Activated CD4-positive, CD25-positive, alpha-beta regulatory T cell treated with anti-CD3 and anti-CD28 coated beads, Interleukin-2, amount 50 U/mL, for 16 hours (primary cell): Measurements from ENCODE around the gene MAP3K14.
"Not testable (repeated sequence)": the region's sequence is repeated elsewhere in the genome, so short reads cannot be mapped to it uniquely, and the experiment has no call there.

Source experiments
- DNase-seq: peaks from one replicate; pipeline ENCODE4 v3.0.0-alpha.2; 2020; ENCODE audit warnings: low read depth, low spot score

The MAP3K14 gene

DNA sequence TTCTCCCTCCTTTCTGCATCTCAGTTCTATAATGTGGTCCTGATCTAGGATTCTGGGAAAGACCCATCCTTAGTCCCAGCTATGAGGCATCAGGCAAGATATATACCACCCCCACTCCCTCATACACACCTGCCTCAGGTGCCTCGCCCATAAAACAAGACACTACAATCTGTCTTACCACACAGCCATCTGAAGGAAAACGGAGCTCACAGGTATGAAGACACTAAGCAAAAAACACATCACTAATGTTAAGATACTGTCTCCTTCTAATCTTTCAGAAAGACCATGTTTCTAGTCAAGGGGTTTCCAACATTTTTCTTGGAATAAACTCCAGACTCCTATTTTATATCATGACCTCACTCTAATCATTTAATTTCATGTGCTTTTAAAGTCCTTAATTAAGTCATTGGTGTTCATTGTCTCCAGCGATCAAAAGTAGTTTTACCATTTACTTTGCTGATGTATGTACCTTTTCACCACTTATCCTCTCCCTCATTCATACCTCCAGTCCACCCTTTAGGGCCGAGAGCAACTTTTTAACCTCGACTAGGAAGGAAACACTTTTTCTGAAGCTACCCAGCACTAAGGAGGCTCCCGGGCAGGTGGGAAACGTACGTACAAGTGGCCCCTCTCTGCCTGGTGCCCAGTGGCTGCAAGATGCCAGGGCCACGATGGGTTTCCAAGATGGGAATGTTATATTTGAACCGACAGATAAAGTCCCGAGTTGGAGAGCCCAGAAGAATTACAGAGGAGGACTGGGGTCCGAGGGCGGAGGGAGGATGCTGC is 979 bp downstream of the MAP3K14 start:
- no peak for DNase-seq

DNA sequence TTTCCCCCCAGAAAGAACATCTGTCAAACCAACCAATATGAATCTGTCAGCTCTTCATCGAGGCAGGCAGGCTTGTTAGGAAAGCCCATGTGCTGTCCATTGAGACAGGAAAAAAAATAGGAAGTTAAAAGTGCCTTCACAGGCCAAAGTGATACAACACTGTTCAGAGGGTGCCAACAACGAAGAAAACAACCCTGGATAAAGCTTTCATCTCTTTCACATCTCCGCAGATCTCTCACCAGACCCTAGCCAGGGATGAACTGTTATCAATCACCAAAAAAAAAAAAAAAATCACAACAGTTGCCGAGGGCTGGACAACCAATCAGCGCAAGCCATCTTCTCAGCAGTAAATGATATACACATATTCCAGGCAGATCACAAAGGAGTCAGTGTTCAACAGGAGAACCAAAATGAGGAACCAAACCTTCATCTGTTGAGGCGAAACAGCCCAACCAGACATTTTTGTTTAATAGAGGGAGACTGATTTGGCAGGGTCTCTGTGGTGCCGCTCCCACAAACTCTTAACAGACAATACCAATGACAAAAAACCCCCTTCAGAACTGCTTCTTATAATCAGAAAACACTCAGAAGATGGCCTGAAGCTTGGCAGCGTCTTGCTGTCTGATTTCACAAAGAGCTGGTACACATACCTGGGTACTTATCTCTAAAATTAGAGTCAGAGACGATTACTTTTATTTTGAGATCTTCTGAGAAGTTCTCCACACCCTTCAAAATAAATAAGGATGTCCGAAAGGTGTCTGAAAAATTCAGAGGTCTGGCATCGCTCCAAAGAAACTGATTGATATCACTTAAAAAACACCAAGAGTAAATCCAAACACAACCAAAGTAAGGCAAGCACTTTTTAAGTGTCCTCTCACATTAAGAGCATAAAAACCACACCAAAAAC is 1.8 kb downstream of the MAP3K14 start:
- no peak for DNase-seq

DNA sequence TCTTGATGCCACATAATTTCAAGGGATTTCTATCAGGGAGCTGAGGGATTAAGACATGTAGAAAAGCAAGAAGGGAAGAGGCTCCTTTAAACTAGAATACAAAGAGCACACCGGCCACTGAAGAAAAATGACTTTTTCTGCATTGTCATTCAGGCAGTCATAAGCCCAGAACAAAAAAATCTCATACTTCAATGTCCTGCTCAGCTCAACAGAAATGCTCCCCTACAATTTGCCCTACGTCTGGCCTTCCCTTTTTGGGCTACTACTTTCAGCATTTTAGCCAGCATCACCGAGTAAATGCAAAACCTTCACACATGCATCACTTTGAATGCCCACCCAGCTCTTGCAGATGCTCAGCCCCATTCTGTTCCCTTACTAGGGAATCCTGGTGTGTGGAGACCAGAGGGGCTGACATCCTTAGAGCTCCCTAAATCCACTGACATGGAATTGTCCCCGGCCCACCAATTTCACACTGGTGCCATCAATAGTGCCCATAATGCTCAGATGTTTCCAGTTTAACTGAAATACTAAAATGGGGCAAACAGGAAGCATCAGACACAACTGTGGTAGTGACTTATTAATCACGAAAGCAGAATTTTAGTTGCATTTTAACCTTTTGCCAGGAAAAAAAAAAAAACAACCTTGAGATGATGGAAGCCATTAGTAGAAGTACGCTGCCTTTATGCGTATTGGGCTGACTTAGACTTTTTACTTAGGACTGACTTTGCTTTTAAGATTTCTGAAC is 2.7 kb downstream of the MAP3K14 start:
- DNase-seq = no peak

DNA sequence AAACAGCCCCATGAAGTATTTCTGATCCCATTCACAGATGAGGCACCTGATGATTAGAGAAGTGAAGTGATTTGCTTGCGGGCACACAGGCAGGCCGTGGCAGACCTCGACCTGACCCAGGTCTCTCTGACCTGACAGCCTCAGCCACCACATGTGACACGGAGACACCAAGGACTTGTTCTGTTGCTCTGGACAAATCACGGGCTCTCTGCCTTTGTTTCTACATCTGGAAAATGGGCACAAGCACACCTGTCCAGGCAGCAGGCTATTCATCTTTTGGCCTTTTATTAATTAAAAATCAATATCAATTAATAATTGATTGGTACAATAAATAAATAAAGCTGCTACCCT is 3.4 kb downstream of the MAP3K14 start:
- DNase-seq = no peak

DNA sequence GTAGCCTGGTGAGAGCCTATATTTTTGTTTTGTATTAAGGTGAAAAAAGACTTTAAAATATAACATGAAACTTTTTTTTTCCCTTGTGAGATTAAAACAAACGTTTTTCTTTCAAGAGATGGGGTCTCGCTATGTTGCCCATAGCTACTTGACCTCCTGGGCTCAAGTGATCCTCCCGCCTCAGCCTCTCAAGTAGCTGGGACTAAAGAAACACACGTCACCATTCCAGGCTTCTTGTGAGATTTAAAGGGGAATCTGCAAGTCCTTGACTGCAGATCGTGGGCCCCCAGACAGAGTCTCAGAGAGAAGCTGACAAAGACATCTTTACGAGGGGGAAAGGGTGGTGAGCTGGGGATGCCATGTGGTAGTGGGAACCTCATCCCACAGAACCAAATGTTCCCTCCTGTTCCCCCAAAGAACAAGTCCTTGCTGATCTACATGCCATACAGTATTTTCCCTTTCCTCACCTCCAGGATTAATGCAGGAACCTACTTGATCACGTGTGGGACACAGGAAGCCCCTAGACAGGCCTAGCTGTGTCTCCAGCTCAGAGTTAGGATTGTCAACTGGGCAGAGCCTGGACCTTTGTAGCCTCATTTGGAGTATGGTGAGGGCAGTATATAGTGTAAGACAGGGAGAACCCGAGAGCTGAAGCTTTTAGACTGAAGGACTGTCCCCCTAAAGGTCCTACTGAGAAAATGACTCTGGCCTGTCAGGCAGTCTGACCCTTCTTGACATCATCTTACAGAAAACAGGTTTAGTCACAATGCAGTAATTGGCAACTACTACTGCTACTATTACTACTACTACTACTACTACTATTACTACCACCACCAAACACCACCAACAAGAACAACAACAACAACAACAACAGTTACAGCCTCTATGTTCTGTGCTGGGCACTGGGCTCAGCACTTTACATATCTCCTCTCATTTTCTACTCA is 4.1 kb downstream of the MAP3K14 start:
- no peak for DNase-seq

DNA sequence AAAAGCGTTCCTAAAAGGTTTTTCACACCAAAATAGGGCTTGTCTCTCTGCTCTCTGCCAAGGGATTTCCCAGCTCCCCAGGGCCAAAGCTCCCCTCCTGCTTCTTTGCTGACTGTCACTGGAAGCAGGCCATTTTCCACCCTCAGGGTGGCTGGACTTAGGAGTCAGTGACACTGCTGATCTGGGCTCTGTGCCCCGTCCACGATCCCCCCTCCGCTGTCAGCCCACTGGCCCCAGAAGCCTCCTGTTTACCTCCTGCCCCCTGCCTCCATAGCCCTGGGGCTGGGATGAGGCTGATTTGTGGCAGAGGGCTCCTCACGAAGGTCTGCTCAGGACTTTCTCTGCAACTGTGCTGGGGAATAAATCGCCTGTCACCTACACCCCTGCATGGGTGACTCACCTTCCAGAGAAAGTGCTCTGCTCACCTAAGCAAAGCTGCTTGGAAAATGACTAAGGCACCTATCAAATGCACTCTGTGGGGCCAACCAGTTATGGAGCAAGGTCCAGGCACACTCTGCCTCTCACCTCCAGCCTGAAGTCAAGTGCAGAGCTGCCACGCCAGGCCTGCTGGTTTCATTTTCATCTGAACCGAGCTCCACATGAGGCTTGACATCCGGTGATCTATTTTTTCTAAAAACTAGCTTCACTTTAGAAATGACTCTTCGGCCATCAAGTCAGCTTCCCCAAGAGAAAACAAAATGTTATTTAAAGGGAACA is 4.9 kb downstream of the MAP3K14 start:
- DNase-seq = peak; percentile 63

DNA sequence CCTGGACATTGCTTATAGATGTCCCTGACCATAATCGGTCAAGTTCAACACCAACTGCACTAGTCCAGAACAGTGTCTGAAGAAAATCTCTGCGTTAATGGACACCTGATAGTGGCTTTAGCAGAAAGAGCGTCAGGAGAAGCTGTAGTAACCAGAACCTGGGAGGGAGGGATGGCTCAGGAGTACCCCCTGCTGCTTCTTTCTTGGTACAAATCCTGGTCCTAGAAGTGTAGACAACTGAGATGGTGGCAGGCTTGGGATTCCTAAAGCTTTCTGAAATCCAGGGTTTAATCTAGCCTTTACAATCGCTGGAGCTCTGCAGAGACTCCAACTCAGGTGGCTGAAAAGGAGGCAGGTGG is 5.4 kb downstream of the MAP3K14 start:
- DNase-seq = no peak

DNA sequence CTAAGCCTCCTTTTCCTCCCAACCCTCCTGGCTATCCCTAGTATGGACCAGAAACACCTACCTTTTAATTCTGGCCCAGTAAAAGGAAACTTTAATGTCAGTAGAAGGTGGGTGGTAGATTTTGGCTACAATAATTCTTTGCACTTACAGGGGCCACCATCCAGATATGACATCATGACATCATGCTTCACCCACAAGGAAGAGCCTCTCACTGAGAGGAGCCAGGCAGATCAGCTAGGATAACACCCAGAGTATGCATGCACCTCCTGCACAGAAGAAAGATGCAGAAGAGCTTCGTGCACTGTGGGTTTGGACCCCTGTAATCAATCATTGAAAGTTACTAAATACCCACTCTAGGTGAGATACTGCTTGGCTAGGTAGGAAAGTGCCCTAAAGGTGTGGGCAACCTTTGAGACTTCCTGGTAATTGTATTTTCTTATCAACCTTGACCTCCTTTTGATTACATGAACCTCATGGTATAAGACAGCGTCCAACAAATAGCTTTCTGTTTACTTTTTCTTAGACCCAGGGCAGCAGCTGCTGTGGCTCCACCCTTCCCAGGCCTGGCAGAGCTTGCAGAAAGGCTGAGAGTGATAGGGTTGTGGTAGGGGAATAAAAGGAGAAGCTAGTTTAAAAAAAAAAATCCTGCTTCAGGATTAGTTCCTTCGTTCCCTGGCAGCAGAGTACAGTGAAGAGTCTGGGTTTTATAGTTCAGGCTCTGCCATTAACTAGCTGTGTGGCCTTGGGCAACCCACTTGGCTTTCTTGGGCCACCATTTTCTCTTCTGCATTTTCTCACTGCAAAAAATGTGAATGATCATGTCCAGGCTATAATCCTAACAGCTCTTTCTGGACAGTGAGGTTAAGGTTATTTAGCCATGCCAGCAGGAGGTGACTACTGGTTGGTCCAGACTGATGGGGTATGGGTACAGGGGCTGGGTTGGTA is 6.2 kb downstream of the MAP3K14 start:
- DNase-seq = no peak

DNA sequence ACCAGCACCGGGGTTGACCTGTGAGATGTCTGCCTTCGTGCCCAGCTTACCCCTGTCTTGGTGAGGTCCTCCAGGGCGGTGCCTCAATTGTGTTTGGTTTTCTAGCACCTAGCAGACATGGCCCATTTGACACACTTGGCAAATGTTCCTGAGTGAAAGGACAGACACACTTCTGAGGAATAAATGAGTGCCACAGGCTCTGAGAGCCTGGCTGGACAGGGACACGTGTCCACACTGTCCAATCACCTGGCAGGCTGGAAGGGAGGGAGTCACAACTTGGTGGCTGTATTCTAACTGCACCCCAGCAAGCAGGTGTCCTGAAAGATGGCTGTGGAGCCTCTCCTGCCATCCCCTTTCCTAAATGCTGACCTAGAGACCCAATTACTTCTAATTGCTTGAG is 7.4 kb downstream of the MAP3K14 start:
- no peak for DNase-seq

DNA sequence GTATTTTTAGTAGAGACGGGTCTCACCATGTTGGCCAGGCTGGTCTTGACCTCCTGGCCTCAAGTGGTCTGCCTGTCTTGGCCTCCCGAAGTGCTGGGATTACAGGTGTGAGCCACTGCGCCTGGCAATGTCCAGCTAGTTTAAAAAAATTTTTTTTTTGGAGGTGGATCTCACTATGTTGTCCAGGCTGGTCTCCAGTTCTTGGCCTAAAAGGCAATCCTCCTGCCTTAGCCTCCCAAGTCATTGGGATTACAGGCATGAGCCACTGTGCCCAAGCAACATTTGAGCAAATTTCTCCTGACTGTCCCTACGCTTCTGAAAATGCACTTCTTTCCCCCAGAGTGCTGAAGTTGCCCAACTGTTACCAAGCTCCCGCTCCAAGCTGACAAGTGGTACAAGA is 8.0 kb downstream of the MAP3K14 start:
- DNase-seq = no peak

DNA sequence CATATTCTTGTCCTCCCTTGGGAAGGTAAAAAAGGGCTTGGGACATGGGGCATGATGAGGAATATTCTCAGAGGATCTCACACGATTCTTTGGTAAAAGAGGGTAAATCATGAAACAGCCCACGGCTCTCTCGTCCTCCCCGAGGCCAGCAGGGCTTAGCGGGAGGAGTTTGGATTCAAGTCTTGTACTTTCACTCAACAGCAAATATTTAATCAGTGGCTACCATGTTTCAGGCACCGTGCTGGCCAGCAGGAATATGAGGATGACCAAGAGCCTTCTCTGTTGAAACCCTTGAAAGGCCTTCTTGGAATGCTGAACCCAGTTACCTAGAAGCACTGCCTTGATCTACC is 8.8 kb downstream of the MAP3K14 start:
- no peak for DNase-seq

DNA sequence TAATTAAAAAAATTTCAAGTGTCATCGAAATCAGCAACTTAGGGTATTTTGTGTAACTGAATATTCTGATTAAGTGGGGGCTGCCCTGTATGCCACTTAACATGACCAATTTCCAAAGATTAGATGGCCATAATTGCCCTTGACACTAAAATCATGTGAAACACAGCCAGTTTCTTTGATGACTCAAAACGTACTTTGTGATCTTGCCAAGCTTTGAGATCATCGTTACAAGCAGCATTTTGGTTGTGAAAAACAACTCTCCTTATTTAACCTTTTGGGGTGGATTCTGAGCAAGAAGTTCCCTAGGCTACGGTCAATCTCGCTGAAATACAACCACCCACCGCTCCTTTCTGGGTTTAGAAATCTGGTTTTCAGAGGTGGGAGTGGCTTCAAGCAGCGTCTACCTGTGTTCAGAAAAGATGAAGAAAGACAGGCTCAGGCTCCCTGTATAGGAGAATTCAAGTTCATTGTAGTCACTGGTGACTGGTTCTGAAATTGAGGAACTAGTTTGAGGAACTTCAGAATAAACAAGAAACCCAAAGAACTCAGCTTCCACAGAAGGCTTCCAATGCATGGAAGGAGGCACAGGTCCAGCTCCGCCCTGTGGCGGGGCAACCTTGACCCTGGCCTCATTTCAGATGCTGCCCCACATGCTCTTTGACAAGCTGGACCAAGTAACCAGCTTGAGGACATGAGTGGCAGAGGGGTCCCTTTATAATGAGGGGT is 9.4 kb downstream of the MAP3K14 start:
- DNase-seq = no peak

DNA sequence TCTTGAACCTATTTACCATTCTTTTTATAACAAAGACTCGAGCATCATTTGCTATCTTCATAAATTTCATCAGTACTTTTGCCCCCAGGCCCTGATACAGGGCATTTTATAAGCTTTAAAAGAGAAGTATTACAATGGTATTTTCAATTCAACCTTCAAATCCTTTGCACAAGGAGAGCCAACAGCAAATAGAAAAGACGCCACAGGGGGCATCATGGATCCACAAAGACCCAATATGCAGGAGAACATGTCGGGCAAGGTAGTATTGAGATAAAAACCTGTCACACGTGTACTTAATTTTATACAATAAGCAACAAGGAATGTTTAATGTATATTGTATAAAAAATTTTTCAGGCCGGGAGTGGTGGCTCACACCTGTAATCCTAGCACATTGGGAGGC is 10.2 kb downstream of the MAP3K14 start:
- no peak for DNase-seq

DNA sequence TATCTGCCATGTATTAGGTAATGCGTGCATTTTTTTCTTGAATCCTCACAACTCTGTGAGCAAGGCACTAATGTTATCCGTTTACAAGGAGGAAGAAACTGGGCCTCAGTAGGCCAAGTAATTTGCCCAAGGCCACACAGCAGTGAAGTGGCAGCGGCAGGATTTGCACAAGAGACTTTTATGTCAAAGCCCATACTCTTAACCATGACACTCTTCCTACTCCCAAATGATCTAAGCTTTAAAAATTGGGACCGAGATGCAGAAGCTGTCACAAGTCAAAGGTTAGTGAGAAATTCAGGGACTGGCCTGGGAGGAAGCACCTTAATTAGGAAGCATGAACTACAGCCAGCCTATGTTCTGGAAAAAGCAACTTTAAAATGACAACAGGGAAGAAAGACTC is 10.7 kb downstream of the MAP3K14 start:
- no peak for DNase-seq

DNA sequence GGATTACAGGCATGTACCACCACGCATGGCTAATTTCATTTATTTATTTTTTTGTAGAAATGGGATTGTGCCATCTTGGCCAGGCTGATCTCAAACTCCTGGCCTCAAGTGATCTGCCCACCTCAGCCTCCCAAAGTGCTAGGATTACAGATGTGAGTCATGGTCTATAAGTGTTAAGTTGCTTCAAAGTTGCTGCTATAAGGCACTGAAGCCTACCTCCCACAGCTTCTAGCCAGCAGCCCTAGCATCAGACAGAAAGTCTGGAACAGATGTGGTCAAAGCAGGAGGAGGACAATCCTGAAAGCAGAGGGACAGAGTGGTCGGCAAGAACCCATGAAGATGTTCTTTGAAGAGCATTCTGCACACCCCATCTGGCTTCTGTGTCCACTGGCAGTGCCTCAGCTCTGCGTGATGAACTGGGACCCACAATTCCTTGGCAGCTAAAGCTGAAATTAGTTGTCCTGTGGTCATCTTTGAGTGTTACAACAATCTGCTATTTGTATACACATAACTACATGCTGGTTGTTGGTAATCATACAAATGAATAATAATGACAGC is 11.2 kb downstream of the MAP3K14 start:
- DNase-seq = no peak

DNA sequence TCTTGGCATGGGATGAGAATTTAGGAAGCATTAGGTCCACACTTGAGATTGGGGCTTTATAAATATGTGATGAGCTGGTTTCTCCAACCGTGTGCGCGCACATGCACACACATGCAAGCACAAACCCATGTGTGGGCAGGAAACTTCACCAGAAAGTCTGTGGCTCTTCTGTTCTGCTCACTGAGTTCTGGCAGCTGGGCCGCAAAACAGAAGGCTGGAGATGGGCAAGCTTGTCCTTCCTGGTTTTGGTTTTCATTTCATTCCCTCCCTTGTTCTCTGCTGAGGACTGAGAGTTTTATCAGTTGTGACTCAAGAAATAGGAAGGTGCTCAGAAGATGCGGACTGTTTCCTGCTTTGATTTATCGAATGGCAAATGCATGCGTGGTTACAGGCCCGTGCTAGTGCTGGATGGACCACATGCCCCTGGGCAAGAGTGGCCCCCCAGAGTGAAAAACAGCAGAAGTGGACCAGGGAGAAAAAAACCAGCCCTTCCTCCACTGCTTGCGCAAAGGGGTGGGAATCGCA is 14.1 kb downstream of the MAP3K14 start:
- no peak for DNase-seq

DNA sequence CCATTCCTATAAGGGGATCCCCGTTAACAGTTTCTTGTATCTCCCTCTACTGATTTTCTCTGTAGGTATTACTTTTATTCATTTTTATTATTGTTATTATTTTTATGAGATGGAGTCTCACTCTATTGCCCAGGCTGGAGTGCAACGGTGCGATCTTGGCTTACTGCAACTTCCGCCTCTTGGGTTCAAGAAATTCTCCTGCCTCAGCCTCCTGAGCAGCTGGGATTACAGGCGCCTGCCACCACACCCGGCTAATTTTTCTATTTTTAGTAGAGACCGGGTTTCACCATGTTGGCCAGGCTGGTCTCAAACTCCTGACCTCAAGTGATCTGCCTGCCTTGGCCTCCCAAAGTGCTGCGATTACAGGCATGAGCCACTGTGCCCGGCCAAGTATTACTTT is 14.6 kb downstream of the MAP3K14 start:
- not testable (repeated sequence) for DNase-seq

DNA sequence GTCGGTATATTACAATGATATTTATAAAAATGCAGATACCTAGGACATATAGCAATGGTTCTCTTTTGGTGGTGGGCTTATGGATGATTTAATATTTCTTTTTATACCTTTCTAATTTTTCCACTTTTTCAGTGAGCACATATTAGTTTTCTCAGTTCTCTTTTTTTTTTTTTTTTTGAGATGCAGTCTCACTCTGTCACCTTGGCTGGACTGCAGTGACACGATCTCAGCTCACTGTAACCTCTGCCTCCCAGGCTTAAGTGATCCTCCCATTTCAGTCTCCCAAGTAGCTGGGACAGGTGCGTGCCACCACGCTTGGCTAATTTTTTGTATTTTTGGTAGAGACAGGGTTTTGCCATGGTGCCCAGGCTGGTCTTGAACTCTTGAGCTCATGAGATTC is 15.1 kb downstream of the MAP3K14 start:
- no peak for DNase-seq
